ENCODE data around the gene DAB2IP.

DAB2IP gene

GRCh38 chr9:121682201-121682600 lies 30.8 kb downstream of the DAB2IP start:
- no peaks in the 10 kb centered on the region for H4K20me1 ChIP-seq (ENCODE audit: insufficient read depth, low read length, poor library complexity, severe bottlenecking)
- H3K9me3 ChIP-seq (ENCODE audit: insufficient read depth, low read depth, low read length), result no peaks in the 10 kb centered on the region
- H2AFZ ChIP-seq (ENCODE audit: low read length), result no peak overlapping the region
- no peaks in the 10 kb centered on the region for H3K36me3 ChIP-seq (ENCODE audit: insufficient read depth, low read length)
- no peaks in the 10 kb centered on the region for H3F3A ChIP-seq (ENCODE audit: low read depth)
- peaks cover 28% of the 10 kb centered on the region for H3K4me1 ChIP-seq (ENCODE audit: insufficient read depth, low read length, poor library complexity, severe bottlenecking)
- no peaks in the 10 kb centered on the region for H3K79me2 ChIP-seq (ENCODE audit: insufficient read depth, low read length)
- H3K27me3 ChIP-seq (ENCODE audit: insufficient read depth, low read length, poor library complexity, severe bottlenecking), result no peaks in the 10 kb centered on the region
- no peaks in the 10 kb centered on the region for H3K9me2 ChIP-seq (replicated peaks; ENCODE audit: low read depth, low read length)
- no peak overlapping the region for H3K4me3 ChIP-seq (ENCODE audit: low read length, poor library complexity, severe bottlenecking)
- TF ChIP-seq CTCF (conservative IDR thresholded peaks at IDR 0.05; ENCODE audit: low read length) (no peak), EZH2phosphoT487 (IDR thresholded peaks at IDR 0.05; ENCODE audit: borderline replicate concordance) (no peak)
- peak overlapping the region; percentile 2 for H3K9ac ChIP-seq (ENCODE audit: low read depth, low read length, poor library complexity, severe bottlenecking)
- H3K4me2 ChIP-seq (ENCODE audit: low read depth, low read length, poor library complexity, severe bottlenecking), result peak overlapping the region; percentile 33

DNA sequence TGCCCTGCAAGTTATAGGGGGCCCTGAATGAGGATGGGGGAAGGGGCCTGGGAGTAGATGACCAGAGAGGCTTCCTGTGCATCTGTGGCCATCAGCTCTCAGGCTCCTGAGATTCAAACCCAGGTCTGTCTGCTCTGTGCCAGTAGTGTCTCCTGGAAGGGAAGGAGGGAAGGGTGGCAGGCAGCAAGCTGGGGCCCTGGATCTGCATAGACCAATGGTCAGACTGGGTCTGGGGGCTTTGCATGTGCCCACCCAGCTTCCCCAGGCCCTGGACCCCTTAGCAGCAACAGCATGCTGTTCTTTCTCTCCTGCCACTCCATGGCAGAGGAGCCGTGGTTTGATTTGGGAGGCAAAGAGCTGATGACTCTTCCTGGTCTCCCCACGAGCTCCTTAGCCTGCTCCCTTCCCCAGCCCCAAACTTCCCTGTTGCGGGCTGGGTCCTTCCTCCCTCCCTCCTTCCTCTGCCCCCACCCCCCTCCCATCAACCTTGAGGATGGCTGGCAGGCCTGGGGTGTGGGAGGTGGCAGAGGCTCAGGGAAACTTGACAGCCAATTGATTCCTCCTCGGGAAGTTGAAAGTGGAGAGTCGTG lies 31.6 kb downstream of the DAB2IP start:
- no peak overlapping the region for H3K4me3 ChIP-seq (ENCODE audit: low read length, poor library complexity, severe bottlenecking)
- H4K20me1 ChIP-seq (ENCODE audit: insufficient read depth, low read length, poor library complexity, severe bottlenecking), result no peaks in the 10 kb centered on the region
- peak overlapping the region; percentile 2 for H3K9ac ChIP-seq (ENCODE audit: low read depth, low read length, poor library complexity, severe bottlenecking)
- H3F3A ChIP-seq (ENCODE audit: low read depth), result no peaks in the 10 kb centered on the region
- no peaks in the 10 kb centered on the region for H3K9me3 ChIP-seq (ENCODE audit: insufficient read depth, low read depth, low read length)
- peak overlapping the region; percentile 33 for H3K4me2 ChIP-seq (ENCODE audit: low read depth, low read length, poor library complexity, severe bottlenecking)
- no peaks in the 10 kb centered on the region for H3K79me2 ChIP-seq (ENCODE audit: insufficient read depth, low read length)
- peaks cover 28% of the 10 kb centered on the region for H3K4me1 ChIP-seq (ENCODE audit: insufficient read depth, low read length, poor library complexity, severe bottlenecking)
- no peaks in the 10 kb centered on the region for H3K9me2 ChIP-seq (replicated peaks; ENCODE audit: low read depth, low read length)
- no peaks in the 10 kb centered on the region for H3K36me3 ChIP-seq (ENCODE audit: insufficient read depth, low read length)
- H3K27me3 ChIP-seq (ENCODE audit: insufficient read depth, low read length, poor library complexity, severe bottlenecking), result no peaks in the 10 kb centered on the region
- no peak overlapping the region for H2AFZ ChIP-seq (ENCODE audit: low read length)
- TF ChIP-seq EZH2phosphoT487 (IDR thresholded peaks at IDR 0.05; ENCODE audit: borderline replicate concordance), result no peak
- TF ChIP-seq CTCF (conservative IDR thresholded peaks at IDR 0.05; ENCODE audit: low read length), result no peak

GRCh38 chr9:121683652-121684051 lies 32.2 kb downstream of the DAB2IP start:
- TF ChIP-seq CTCF (conservative IDR thresholded peaks at IDR 0.05; ENCODE audit: low read length) (no peak), EZH2phosphoT487 (IDR thresholded peaks at IDR 0.05; ENCODE audit: borderline replicate concordance) (no peak)
- no peak overlapping the region for H3K9ac ChIP-seq (ENCODE audit: low read depth, low read length, poor library complexity, severe bottlenecking)
- no peaks in the 10 kb centered on the region for H3K27me3 ChIP-seq (ENCODE audit: insufficient read depth, low read length, poor library complexity, severe bottlenecking)
- no peaks in the 10 kb centered on the region for H3K36me3 ChIP-seq (ENCODE audit: insufficient read depth, low read length)
- H3K4me1 ChIP-seq (ENCODE audit: insufficient read depth, low read length, poor library complexity, severe bottlenecking), result peaks cover 28% of the 10 kb centered on the region
- H4K20me1 ChIP-seq (ENCODE audit: insufficient read depth, low read length, poor library complexity, severe bottlenecking), result no peaks in the 10 kb centered on the region
- H2AFZ ChIP-seq (ENCODE audit: low read length), result no peak overlapping the region
- H3K4me3 ChIP-seq (ENCODE audit: low read length, poor library complexity, severe bottlenecking), result no peak overlapping the region
- H3K4me2 ChIP-seq (ENCODE audit: low read depth, low read length, poor library complexity, severe bottlenecking), result no peak overlapping the region
- no peaks in the 10 kb centered on the region for H3K9me3 ChIP-seq (ENCODE audit: insufficient read depth, low read depth, low read length)
- no peaks in the 10 kb centered on the region for H3F3A ChIP-seq (ENCODE audit: low read depth)
- H3K79me2 ChIP-seq (ENCODE audit: insufficient read depth, low read length), result no peaks in the 10 kb centered on the region
- H3K9me2 ChIP-seq (replicated peaks; ENCODE audit: low read depth, low read length), result no peaks in the 10 kb centered on the region
